OCI-LY1 (cell line): ENCODE data around the gene GPATCH4.
"Not testable (repeated sequence)": the region's sequence is repeated elsewhere in the genome, so short reads cannot be mapped to it uniquely, and the experiment has no call there.

Experiments
- EZH2 ChIP-seq: fragments of 200-600 bp; sonication (generic), shearing (Covaris generic); IDR thresholded peaks from 2 replicates; pipeline ENCODE4 v1.8.0; 2017; ENCODE audit warnings: borderline replicate concordance, mixed run types, mild to moderate bottlenecking, antibody characterized with exemption, low read length, moderate library complexity, mixed read lengths
- TF ChIP-seq, protein P1 (sequence below): fragments of 200-600 bp; sonication (generic), shearing (Covaris generic); IDR thresholded peaks from 2 replicates; pipeline ENCODE4 v1.5.1; 2017; ENCODE audit warnings: mild to moderate bottlenecking, antibody characterized with exemption, low read length, moderate library complexity, mixed read lengths

DNA sequence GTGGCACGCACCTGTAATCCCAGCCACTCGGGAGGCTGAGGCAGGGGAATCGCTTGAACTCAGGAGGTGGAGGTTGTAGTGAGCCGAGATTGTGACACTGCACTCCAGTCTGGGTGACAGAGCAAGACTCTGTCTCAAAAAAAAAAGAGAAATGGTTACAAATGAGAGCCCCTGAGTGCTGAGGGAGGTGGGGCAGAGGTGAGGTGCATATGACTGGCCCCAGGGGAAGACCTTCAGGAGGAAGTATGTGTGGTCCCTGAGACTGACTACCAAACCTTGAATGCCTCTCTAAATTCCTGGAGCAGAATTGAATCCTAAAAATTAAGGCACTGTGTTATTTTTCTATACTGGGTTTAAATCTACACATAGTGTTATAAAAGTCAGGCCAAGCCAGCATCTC, 6.1 kb upstream of the GPATCH4 start:
- TF ChIP-seq, protein P1, sequence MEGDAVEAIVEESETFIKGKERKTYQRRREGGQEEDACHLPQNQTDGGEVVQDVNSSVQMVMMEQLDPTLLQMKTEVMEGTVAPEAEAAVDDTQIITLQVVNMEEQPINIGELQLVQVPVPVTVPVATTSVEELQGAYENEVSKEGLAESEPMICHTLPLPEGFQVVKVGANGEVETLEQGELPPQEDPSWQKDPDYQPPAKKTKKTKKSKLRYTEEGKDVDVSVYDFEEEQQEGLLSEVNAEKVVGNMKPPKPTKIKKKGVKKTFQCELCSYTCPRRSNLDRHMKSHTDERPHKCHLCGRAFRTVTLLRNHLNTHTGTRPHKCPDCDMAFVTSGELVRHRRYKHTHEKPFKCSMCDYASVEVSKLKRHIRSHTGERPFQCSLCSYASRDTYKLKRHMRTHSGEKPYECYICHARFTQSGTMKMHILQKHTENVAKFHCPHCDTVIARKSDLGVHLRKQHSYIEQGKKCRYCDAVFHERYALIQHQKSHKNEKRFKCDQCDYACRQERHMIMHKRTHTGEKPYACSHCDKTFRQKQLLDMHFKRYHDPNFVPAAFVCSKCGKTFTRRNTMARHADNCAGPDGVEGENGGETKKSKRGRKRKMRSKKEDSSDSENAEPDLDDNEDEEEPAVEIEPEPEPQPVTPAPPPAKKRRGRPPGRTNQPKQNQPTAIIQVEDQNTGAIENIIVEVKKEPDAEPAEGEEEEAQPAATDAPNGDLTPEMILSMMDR, result not testable (repeated sequence)
- TF ChIP-seq EZH2, result not testable (repeated sequence)
